Activated CD4-positive, alpha-beta T cell treated with anti-CD3 and anti-CD28 coated beads, Interleukin-2, amount 50 U/mL, for 48 hours (primary cell): Measurements from ENCODE around the gene LRMDA.
"Not testable (repeated sequence)": the region's sequence is repeated elsewhere in the genome, so short reads cannot be mapped to it uniquely, and the experiment has no call there.

ENCODE experiments used
- DNase-seq, 2 experiments: peaks; one replicate each; pipeline ENCODE4 v3.0.0-alpha.2; 2020

LRMDA gene

DNA sequence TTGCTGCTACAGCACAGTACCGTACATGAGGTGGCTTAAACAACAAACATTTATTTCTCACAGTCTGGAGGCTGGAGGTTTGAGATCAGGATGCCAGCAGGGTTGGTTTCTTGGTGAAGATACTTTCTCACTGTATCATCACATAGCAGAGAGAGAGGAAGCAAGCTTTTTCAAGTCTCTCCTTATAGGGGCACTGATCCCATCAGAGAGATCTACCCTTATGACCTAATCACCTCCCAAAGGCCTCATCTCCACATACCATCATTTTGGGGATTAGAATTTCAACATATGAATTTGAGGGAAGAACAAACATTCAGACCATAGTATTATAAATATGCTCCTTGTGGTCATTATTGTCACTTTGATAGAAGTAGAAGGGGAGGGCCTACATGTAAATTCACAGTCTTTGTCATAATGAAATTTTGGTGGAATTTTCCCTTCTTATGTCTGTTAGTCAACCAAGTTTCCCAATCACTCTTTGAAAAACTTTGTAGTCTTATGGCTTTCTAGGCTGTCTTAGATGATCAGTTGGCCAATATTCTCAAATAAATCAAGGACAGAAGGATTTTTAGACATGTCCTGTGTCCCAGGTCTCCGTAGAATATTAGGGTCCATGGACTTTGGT is 606.2 kb downstream of the LRMDA start:
- no peak for DNase-seq

- DNase-seq, result no peak
Observed at GRCh38 chr10:76038696-76039095, 607.3 kb downstream of the LRMDA start.

DNA sequence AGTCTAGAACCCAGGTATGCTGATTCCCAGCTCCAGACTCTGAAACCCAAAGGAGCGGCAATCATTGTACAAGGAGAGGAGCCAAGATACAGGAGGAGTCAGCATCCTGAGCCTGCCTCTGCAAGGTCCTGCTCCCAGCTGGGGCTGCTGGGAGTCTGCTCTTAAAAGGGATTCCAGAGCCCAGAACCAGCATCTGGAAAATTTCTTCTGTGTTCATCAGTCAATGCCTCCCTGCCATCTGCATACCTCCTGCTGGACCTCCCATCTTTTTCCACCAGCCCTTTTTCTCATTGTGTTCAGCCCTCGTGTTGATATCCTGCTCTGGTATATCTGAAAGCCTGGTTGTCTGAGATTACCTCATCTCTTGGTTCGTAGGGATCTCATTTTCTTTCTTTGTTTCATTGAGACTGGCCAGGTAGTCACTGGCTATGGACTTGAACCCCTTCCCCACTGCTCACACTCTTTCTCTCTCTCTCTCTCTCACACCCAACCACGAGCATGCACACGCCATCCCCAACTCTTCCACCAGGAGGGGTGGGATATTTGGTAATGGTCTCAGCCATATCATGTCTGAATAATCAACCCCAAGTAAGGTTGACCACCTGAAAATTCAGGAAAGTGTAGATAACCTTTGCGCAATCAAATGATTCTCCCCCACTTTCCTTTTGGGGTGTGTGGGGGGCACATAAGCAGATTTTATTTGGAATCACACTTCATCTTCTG is 608.8 kb downstream of the LRMDA start:
- DNase-seq, result no peak

- no peak for DNase-seq
Observed at GRCh38 chr10:76040830-76041220, 609.4 kb downstream of the LRMDA start.

- no peak for DNase-seq
Observed at GRCh38 chr10:76041551-76041950, 610.1 kb downstream of the LRMDA start.

- DNase-seq, result no peak
Observed at GRCh38 chr10:76043261-76043660, 611.8 kb downstream of the LRMDA start.

DNA sequence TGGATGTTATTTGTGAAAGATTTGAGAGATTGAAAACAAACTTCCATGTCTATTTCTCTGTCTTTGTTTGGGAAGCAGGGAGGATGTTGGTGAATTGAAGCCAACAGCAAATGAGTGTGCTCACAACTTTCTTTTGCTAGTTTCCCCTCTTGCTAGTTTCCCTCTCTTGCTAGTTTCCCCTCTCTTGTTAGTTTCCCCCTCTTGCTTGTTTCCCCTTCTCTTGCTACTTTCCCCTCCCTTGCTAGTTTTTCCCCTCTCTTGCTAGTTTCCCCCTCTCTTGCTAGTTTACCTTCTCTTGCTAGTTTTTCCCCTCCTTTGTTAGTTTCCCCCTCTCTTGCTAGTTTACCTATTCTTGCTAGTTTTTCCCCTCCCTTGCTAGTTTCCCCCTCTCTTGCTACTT is 613.3 kb downstream of the LRMDA start:
- no peak for DNase-seq

GRCh38 chr10:76045174-76045573 is 613.8 kb downstream of the LRMDA start:
- DNase-seq, result no peak

- no peak for DNase-seq
Observed at GRCh38 chr10:76047521-76047920, 616.1 kb downstream of the LRMDA start.

- DNase-seq, result no peak
Observed at GRCh38 chr10:76049581-76050290, 618.3 kb downstream of the LRMDA start.

GRCh38 chr10:76050291-76050625 is 618.8 kb downstream of the LRMDA start:
- no peak for DNase-seq

GRCh38 chr10:76051007-76051936 is 619.8 kb downstream of the LRMDA start:
- no peak for DNase-seq

GRCh38 chr10:76052682-76053503 is 621.5 kb downstream of the LRMDA start:
- no peak for DNase-seq

- DNase-seq, result no peak
Observed at GRCh38 chr10:76055466-76055865, 624.0 kb downstream of the LRMDA start.

DNA sequence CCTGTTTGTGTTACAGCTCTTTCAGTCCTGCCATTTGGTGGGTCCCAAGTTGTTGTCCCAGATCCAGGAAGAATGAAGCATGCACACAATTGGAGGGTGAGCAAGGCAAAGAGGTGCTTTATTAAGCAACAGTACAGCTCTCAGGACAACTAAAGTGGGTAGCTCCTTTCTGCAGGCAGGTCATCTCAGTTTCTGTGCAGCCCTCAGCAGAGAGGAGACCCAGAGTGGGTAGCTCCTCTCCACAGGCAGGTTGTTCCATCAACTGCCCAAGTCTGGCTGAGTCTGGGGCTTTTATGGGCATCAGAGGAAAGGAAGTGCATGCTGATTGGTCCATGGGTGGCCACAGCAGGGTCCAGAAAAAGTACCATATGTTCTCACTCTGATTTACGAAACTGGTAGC is 624.5 kb downstream of the LRMDA start:
- DNase-seq, result no peak

DNA sequence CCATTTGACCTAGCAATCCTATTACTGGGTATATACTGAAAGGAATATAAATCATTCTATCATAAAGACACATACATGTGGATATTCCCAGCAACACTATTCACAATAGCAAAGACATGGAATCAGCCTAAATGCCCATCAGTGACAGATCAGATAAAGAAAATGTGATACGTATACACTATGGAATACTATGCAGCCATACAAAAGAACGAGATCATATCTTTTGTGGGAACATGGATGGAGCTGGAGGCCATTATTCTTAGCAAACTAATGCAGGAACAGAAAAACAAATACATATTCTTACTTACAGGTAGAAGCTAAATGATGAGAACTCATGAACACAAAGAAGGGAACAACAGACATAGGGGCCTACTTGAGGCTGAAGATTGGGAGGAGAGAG is 629.6 kb downstream of the LRMDA start:
- DNase-seq, result not testable (repeated sequence)

- DNase-seq, result no peak
Observed at GRCh38 chr10:76066457-76066856, 635.0 kb downstream of the LRMDA start.

GRCh38 chr10:76067447-76067846 is 636.0 kb downstream of the LRMDA start:
- no peak for DNase-seq

DNA sequence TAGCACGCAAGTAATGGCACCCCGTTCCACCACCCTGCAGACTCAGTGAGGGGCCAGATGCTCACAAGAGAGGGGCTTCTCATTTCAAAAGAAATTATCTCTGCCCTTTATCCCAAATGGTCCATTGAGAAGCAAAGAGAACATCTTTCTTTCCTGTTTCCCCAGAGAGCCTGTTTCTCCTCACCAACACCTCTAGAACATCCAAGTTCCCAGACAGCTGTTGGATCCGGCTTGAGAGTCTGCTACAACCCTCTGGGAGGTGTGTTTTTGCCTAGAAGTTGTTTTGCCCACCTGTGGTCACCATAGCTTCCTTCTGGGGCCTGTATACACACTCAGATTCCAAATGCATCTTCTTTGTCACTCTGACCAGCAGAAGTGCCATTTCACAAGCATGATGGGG is 637.4 kb downstream of the LRMDA start:
- DNase-seq, result no peak

DNA sequence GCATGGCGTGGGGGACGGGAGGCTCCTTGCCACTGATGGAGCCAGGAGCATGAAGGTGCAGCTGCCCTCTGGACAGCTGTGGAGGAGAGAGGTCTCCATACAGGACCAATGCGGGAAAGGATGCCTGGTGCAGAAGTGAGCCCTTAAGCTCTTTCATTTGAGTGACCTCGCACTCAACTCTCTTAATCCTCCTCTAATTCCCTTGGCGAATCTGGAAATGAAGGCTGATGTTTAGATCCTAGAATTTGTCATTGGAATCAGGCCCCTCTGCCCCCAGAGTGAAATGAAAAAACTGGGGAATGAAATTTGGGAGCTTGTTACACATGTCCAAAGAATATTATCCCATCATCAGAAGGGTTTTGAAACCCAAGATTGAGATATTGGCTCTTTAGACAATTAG is 639.5 kb downstream of the LRMDA start:
- DNase-seq, result no peak

DNA sequence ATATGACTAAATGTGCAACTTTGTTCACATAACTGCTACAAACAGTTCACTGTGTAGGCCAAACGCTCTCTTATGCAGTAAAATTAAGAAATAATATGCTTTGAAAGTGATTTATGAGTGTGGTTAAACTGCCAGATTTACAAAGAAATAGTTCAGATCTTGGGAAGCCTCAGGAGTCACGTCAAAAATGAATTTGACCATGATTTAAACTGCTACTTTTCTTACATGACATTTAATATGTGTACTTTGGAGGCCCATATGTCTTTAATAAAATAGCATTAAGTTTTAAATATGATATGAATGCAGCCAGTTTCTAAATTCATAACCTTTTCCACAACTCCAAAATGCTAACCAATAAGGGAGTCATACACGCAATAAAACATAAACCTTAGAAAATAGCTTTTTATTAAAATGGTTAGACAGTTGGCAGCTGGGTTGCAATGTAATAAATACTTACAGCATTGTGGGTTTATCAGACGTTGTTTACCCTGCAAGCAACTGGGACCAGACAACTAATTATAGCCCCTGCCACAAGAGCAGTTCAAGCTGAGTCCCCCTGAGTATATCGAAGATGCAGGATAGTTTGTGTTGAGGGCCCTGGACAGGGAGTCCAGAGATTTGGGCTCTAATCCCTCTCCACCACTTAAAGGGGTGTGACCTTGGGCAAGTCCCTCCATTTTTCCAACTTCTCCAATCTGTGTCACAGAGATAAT is 640.4 kb downstream of the LRMDA start:
- no peak for DNase-seq

- DNase-seq, result no peak
Observed at GRCh38 chr10:76072384-76072783, 641.0 kb downstream of the LRMDA start.
